ENCODE data around the gene RHBDF2.

GRCh38 chr17:76528528-76529223 lies 27.5 kb upstream of the RHBDF2 start:
- TF ChIP-seq CTCF (conservative IDR thresholded peaks at IDR 0.05; ENCODE audit: low read length) (peak; percentile 75), EZH2phosphoT487 (IDR thresholded peaks at IDR 0.05; ENCODE audit: borderline replicate concordance, low read depth, low read length) (no peak)
